Right lobe of liver (tissue), 4 donors: ENCODE measurements around the gene INCA1.

Source experiments
- CTCF ChIP-seq, 4 donors: fragments of 200-600 bp in 3 of 4; fragments of 450-650 bp in 1 of 4; IDR thresholded peaks; one replicate each; pipeline versions ENCODE4 v1.5.1 to v1.8.0; 2016 to 2022; ENCODE audit warnings: antibody characterized with exemption in 4 of 4, mild to moderate bottlenecking in 2 of 4
- POLR2A ChIP-seq: fragments of 450-650 bp; IDR thresholded peaks from one replicate; pipeline ENCODE4 v1.6.1; 2017; ENCODE audit warnings: antibody characterized with exemption, mild to moderate bottlenecking
- donor health status: DM: no; HTN: no; CAD: no.
- donor health status: DM: no; HTN: no; CAD: no.
- donor health status: DM: no; HTN: yes; CAD: no.

DNA sequence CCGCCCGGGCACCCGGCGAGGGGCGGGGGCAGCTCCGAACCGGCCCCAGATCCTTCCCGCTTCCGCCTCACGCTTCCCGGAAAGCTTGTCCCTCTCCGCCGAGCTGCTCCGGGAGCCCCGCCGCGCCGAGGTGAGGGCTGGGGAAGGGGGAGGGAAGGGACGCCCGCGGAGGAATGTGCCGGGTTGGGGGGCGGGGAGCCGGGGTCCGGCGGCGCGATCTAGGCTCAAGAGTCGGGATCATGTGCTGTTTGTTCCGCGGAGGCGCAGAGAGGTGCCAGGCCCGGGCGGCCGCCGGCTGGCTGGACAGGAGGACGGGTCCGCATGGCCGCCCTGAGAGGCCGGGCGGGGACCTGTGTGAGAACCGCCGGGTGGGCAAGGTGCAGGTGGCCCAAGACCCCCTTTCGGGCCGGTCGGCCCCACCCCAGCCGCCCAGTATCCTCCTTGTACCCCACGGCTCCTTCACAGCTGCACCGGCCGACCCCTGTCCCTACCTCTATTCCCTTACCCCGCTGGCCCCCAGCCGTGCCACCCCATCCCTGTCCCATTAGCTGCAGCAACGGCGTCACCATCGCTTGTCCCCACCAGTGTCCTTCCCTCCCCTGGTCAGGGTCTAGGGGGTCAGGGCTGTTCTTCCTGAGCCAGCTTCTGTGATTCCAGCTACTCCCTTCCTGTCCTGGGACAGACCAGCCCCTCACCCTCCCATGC, 857 bp upstream of the INCA1 start:
- TF ChIP-seq CTCF (IDR thresholded peaks at IDR 0.05) (no peak), POLR2A (peak; percentile 10)
